ENCODE measurements around the gene AGRP.
A peak's percentile ranks its signal among the peaks of the same experiment; 100 is the strongest.
"Not testable (repeated sequence)": the region's sequence is repeated elsewhere in the genome, so short reads cannot be mapped to it uniquely, and the experiment has no call there.

AGRP gene

DNA sequence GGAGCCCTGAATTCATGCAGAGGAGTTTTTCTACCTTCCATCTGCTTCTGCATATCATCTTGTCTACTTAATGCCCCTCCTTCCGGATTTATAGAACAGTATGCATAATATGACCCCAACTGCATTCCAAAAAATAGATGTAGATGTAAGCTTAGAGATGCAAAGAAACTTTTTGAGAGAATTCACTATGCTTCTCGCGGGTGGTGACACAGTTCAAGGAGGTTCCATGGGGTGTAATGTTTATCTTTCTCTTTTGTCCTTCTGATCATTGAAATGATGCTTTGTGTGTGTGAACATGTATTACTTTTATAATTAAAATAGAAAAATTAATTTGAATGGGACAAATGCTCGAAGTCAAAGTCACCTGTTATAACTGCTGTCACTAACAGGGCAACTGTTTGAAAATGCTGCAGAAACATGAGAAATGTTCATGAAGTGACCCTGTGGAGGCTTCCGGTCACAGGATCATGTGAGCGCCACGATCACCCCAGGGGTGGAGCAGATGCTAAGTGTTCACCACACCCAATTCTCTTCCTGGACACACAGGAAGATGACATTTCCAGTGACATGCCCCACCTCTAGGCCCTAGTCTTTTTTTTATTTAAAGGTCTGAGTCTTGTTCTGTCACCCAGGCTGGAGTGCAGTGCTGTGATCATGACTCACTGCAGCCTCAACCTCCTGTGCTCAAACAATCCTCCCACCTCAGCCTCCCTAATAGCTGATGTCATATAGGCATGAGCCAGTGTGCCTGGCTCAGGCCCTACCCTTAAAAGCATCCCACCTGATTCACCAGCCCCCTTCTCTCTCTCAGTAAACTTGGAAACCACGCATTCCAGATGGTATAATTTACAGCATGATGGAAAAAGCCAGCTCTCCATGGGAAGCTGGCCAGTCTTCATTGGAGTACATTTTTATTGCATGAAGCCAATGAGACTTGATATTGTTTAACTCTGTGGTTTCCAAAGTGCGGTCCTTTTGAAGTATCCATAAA lies 21.0 kb upstream of the AGRP start:
- peak; percentile 2 for DNase-seq

DNA sequence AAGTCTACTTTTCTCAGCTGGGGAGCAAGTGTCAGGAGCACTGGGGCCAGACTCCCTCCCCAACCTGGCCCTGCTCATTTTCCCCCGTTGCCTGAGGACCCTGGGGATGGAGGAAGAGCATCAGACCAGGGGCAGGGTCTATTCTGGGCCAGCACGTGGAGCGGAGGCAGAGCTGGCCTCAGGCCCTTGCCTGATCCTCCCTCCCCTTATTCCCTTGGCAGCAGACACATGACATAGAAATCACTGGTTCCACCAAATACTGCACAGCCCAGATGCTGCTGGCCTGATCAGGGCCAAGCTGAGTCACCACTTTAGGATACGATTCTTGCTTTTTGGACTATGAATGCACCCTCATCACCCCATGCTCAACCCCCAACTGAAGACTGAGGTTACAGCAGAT lies 15.8 kb upstream of the AGRP start:
- no peak for DNase-seq

DNA sequence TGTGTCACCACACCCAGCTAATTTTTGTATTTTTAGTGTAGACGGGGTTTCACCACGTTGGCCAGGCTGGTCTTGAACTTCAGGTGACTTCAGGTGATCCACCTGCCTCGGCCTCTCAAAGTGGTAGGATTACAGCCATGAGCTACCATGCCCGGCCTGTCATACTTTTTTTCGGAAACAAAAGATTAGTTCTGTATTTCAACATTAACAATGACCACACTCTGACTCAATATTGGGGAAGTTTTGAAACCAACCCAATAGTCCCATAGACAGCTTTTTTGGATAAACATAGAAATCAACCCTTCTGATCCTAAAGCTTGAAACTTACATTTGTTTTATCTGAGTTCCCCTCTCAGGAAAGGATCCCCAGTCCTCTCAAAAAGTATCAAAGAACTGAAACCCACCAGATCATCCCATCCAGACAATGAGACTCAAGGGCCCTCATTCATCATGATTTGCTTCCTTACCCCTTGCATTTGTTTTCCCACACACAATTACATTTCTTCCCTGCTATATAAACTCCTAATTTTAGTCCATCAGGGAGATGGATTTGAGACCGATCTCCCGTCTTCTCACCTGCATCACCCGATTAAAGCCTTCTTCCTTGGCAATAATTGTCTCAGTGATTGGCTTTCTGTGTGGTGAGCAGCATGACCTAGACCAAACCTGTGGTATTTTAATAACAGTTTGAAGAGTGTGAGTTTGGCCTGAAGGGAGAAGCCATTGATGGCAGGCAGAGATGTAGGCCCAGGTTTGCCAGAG lies 7.2 kb upstream of the AGRP start:
- no peak for DNase-seq

DNA sequence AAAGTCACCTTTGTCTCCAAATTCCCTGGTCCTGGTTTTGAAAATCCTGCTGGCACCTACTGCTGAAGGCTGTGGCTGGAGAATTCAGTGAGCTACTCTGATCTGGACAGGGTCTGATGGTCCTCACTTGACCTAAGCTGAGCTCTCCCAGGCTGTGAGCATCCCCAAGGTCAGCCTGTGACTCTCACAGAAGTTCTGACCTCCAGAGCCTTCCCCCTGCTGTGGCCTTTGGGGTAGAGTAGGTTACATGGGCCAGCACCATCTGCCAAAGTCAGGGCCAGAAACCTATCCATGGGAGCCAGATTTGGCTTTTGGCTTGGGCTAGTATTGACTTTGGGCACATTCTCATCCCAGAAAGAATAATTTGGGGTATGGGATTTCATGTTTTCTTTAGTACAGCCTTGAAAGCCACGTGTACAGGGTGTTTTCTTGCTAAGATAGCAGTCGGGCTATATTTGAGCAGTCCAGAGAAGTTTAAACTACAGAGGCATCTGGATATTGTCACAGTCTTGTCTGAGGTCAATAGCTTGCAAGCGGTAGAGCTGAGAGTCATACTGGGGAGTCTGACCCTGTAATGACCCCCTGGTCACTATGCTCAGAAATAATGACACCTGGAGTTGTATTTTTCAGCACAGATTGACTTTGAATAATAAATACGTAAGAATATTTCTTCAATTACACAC lies 6.2 kb upstream of the AGRP start:
- DNase-seq = no peak

DNA sequence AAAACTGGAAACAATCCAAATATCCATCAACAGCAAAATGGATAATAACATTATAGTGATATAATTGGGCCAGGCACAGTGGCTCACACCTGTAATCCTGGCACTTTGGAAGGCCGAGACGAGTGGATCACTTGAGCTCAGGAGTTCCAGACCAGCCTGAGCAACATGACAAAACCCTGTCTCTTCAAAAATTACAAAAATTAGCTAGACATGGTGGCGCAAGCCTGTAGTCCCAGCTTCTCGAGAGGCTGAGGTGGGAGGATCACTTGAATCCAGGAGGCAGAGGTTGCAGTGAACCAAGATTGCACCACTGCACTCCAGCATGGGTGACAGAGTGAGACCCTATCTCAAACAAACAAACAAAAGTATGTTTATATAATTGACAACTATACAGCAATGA lies 4.2 kb upstream of the AGRP start:
- DNase-seq = not testable (repeated sequence)

DNA sequence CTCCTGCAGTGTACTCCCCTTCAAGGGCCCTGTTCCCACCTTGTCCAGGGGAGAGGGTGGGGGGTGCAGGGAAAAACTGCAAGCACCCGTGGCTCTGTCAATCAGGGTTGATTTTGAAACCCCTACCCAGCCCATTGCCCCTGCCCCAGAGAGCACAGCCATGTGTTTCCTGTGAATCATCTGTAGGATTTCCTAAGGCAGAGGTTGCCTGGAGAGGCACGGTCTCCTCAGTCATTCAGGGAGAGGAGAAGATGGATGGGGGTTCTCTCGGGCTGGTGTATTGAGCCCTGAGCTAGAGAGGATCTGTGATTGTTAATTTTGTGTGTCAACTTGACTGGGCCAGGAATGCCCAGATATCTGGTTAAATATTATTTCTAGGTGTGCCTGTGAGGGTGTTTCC lies 3.5 kb upstream of the AGRP start:
- DNase-seq = no peak

DNA sequence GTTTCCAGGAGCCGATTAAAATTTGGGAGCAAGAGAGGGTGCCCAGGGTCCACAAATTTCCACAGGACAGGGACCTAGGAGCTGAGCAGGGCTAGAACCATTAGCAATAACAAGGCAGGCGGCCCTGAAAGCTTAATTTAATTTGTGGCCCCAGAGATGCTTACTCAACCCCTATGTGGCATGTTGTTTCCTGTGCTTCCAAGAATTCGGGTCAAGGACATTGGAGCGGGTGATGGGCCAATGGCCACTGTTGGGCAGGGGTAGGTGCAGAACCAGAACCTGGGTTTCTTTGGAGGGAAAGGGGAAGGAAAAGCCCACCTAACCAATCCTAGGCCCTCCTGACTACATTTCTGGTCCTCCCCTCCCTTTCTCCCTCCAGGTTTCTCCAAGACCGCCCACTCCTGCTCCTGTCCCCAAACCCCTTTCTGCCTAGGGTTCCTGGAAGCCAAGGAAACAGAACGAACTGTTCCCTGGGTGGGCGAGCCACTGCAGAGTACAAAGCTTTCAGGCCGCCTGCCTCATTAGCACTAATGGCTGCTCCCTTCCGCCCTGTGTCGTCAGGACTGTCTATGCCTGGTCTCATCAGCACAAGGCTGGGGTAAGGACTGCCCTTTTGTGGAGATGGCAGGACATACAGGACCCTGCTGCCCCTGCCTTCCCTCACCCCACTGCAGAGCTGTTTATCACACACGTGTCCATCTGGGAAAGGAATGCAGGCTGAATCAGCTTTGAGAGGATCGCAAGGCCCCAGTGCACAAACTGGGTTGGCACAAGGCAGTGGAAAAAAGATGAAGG lies 581 bp upstream of the AGRP start:
- DNase-seq = no peak

DNA sequence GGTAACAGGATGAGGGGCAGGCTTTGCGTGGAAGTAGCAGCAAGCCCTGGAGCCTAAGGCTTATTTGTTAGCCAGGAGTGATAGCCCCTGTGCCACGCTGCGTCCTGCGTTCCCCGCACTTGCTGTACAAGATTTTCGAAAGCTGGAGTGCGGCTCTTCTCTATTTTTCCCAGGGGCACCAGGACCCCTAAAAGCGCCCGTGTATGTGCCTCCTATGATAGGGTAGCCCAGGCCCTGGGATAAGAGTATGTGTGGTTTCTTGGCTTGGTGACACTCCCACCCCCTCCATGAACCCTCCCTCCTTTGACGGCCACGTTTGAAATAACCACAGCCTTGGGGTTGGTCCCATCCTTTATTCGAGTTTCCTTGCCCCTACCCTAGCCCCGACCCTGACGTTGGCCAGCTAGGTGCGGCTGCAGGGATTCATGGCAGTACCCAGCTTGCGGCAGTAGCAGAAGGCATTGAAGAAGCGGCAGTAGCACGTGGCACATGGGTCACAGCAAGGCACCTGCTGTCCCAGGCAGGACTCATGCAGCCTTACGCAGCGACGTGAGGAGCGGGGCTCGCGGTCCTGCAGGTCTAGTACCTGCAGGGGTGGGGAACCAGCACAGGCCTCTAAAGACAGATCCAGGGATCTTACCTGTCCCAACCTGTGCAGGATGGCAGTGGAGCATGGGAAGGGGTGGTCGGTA lies 968 bp downstream of the AGRP start:
- DNase-seq = no peak

DNA sequence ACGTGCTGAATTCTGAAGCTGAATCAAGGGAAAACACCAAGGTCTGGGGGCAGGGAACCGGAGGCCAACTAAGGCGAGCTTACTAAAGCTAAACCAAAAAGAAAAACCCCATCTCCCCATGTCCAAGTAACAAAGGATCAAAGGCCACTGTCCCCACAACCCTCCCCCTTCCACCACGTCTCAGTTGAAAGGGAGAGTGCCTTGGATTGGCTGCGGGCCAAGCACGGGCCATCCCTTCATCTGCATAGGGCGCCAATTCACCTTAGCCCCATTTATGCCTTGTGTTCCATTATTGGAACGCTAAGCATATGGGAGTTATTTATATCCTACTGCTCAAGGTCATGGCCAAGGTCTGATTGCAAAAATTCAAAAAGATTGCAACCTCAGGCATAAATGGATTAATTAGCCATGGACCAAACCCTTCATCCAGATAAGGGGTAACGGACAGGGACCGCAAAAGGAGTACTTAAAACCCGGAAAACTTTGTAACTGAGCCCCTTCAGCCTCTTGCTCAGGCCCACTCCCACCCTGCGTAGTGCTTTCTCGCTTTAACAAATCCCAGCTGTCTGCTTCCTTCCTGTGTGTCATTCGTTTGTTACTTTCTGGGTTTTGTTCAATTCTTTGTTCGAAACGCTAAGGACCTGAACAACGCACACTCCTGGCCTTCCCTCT lies 1.6 kb downstream of the AGRP start:
- no peak for DNase-seq

DNA sequence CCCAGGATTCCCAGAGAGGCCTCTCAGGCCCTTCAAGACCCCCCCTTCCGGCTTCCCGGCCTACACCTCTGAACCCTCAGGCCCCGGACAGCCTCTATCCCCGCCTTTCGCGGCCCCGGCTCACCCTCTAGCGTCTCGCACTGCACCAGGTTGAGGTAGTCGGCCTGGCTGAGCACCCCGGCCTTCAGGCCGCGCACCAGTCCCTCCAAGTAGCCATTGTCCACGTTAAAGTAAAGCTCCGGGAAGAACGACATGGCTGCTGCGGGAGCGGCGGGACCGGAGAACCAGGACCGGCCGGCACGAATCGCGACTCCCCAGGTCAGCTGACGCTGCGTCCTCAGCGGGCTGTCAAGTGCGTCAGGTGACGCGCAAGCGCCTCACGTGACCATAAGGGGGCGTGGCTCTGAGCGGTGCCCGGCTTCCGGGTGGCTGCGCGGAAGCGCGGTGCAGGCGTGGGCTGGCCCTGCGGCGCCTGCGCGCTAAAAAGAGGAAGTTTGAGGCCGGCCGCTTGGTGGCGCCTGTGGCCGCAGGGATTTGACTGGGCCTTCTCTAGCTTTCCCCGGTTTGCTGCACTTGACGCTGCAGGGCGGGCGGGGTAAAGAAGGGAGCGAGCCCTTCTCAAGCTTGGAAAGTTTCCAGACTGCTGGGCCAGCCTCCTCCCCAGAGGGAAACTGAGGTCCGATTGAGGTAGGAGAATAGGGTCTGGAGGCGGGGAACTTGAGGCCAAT lies 2.4 kb downstream of the AGRP start, which contains the start of gene ATP6V0D1:
ATP6V0D1 (minus strand) TSS at position 325 of the 728 bp plus-strand sequence; CDS start at position 254, 71 bp downstream.
- DNase-seq = peak; percentile 75

DNA sequence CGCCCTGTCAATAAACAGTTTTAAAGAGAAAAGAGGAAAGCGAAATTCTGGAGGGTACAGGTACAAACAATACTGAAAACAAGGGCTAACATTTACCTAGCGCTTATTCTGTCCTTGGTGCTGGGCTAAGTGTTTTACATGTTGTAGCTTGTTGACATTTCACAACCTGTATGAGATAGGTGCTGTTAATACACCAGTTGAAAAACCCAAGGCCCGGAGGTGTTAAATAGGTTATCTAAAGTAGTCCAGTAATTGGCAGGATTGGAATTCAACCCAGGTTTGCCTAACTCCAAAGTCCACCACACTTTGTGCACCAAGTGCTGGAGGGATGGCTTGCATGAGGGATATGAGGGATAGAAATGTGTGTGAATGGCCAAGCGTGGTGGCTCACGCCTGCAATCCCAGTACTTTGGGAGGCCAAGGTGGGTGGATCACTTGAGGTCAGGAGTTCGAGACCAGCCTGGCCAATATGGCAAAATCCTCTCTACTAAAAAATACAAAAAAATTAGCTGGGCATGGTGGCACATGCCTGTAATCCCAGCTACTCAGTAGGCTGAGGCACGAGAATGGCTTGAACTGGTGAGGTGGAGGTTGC lies 5.3 kb downstream of the AGRP start:
- no peak for DNase-seq

DNA sequence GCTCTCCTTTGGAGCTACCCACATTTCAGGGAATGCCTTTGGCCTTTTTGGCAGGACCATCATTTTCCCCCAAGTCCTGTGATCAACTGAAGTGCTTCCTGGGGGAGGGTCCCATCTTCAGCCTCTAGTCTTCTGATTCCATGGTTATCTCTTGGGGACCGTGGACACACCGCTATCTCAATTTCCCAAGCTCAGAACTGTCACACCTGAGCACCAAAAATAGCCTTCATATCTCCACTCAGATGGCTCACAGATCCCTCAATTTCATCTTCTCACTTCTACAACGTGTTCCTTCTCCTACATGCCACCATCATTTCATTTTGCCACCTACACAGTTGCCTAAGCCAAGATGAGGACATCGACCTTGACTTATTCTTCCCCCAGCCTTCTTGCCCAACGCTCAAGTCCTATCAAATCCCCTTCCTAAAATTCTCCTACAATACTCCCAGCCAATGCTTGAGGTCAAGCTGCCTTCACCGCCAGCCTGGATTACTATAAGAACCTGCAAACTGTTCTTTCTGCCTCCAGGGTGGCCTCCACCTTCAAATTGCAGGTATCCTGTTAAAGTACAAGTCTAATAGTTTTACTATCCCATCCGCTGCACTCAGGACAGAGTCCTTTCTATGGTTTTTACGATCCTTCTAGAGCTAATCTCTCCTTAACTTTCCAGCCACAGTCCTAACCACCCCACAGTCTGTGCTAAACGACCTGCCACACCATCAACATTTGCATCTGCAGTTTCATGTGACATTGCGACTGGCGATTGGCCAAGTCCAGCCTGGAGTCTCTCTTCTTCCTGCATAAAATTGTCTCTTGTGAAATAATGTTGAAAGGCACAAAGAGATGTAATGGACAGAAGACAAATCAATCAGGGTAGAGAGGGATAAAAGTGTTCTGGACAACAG lies 8.5 kb downstream of the AGRP start:
- no peak for DNase-seq

DNA sequence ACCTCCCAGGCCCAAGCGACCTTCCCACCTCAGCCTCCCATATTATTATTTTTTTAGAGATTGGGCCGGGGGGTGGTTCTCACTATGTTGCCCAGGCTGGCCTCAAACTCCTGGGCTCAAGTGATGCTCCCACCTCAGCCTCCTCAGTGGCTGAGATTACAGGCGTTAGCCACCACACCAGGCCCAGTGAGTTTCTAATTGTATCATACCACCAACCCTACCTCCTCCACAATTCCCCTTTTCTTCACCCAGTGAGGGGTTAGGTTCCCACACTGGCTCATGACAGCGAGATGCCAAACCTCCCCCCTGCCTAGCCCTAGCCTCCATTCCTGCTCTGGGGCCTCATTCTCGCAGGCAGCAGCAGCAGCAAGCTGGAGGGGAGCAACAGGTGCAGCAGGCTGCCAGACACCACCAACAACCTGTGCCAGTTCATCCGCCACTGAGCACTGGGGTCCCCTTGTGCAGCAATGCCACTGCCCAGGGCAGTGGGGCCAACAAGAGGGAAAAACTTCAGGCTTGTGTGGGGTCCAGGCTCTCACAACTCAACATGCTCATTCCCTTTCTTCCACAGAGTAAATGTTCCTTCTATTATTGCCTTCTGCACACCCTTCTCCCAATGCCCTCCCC lies 11.5 kb downstream of the AGRP start:
- DNase-seq = no peak

DNA sequence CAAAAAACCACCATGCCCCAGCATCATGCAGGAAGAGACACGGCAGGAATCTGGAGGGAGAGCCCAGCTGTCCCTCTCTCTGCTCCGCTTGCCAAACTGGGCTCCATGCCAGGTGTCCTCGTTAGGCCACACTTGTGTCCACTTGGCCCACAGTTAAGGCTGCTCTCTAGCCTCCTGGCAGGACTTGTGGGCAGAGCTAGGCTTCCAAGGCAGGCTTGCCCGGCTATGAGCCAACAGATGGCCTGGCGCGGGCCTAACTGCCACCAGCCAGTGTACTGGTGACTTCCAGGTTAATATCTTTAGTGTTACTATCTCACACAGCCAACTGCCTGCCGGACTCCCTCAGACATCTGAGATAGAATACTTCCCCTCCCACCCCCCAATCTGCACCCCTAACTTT lies 13.0 kb downstream of the AGRP start:
- peak; percentile 34 for DNase-seq

DNA sequence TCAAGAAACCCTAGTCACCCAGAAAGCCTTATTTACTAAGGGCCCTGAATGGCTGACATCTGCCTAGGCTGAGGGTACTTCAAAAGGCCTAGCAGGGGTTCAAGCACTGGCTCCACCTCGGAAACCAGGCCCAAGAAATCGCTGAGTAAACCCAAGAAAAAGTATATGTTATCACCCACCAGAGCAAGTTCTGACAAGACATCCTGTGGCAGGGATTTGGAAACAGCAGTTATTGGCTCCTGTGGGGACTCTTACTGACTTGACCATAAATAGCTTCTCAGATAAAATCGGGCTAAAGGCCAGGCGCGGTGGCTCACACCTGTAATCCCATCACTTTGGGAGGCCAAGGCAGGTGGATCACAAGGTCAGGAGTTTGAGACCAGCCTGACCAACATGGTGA lies 14.6 kb downstream of the AGRP start:
- DNase-seq = no peak

DNA sequence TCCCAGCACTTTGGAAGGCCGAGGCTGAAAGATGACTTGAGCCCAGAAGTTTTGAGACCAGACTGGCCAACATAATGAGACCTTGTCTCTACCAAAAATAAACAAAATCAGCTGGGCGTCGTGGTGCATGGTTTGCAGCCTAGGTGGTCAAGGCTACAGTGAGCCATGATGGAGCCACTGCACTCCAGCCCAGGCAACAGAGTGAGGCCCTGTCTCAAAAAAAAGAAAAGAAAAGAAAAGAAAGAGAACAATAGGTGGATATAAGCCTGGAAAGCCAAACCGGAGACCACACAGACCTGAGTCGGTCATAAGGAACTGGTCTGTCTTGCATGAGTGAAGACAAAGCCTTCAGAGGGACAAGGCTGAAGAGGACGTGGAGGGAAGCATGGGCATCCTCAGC lies 16.8 kb downstream of the AGRP start:
- no peak for DNase-seq

DNA sequence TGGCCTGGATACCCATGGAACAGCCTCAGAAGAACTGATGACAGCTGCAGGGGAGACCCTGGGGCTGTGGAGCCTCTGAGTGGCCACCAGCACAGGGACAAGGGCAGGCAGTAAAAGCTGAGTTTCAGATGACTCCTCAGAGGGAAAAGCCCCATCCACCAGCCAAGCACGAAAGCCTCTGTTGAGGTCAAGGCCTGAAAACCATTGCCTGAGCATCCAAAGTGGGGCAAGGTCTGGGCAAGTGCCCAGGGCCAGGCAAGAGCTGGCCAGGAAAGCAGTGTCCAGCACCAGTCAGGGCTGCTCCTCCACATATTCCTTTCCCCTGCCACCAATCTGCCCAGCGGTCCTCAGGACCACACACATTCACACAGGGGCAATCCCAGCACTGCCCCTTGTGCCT lies 18.8 kb downstream of the AGRP start:
- DNase-seq = no peak

DNA sequence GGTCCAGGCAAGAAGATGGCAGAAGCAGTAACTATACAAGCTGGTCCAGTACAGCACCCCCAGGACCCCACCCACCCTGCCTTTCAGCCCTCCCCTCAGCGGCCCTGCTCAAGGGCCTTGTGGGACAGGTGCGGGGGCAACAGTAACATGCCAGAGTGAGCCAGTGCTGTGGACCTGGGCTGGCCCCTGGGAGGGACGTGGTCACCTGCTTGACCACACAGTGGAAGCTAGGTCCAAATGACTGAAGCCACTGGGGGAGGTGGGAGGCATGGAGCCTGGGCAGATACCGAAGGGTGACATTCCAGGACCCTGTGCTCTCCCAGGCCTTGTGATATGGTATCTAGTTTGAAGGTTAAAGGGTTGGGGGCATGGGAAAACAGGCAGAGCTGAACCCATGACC lies 19.7 kb downstream of the AGRP start:
- no peak for DNase-seq

DNA sequence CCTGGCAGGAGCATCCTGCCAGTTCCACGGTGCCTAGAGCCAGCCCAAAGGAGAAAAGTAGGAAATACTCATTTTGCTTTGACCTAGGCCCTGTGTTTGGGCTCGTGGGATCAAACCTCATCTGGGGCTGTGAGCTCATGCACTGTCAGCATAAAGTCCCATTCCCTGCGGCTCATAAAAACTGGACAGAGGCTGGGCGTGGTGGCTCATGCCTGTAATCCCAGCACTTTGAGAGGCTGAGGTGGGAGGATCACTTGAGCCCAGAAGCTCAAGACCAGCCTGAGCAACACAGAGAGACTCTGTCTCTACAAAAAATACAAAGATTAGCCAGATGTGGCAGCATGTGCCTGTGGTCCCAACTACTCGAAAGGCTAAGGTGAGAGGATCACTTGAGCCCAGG lies 20.3 kb downstream of the AGRP start:
- no peak for DNase-seq

Measured in DMS79 treated with DMSO at 0.1 percent for 48 hours (cell line).